Measurements from ENCODE around the gene WNT3A. TPM values are rescaled to one million over a fixed set of nuclear protein-coding genes. Genes with fewer than 3 reads are reported as not detected.
A peak's percentile ranks its signal among the peaks of the same experiment; 100 is the strongest.

The WNT3A gene
- total and polyA plus RNA-seq, 9 of the 15 experiments (the other 6 are each of a cell fraction or from before 2014, with no cell fraction given) = not detected

- no peak for TF ChIP-seq SLC30A9 (CRISPR knock-in tag; IDR thresholded peaks at IDR 0.05)
- TF ChIP-seq ETS1 (conservative IDR thresholded peaks at IDR 0.05; ENCODE audit: control insufficient read depth, low read depth, low read length) = peak; percentile 61; the same call in 1 of the 2 replicates
- peak; percentile 80 for TF ChIP-seq PHF8 (IDR thresholded peaks at IDR 0.05; ENCODE audit: borderline replicate concordance, low read length)
- no peak for TF ChIP-seq ZC3H4 (CRISPR knock-in tag; IDR thresholded peaks at IDR 0.05; ENCODE audit: borderline replicate concordance)
- no peak for TF ChIP-seq ZNF407 (IDR thresholded peaks at IDR 0.05; ENCODE audit: low read depth)
- TF ChIP-seq ZBTB1 (CRISPR knock-in tag; IDR thresholded peaks at IDR 0.05; ENCODE audit: borderline replicate concordance, low read depth) = peak; percentile 67; the same call in 1 of the 2 replicates
- TF ChIP-seq EGR1 (conservative IDR thresholded peaks at IDR 0.05) = peak; percentile 93
- no peak for TF ChIP-seq ZNF23 (CRISPR knock-in tag; IDR thresholded peaks at IDR 0.05)
- TF ChIP-seq SIX5 (IDR thresholded peaks at IDR 0.05; ENCODE audit: borderline replicate concordance in 1 of 2, insufficient read depth in 1 of 2, low read depth in 1 of 2, low read length in 2 of 2) = peak in 1 of 2 experiments; percentile 31; a peak in 1 of 4 replicates
- no peak for TF ChIP-seq CBX8 (IDR thresholded peaks at IDR 0.05; ENCODE audit: borderline replicate concordance, extremely low read depth, low read depth, low read length, poor library complexity, severe bottlenecking)
- peak; percentile 71 for TF ChIP-seq PCBP1 (IDR thresholded peaks at IDR 0.05; ENCODE audit: low read depth, low read length, poor library complexity, severe bottlenecking)
- 0 out of 2 replicates have a peak, but pooled peaks have one; percentile 71 for TF ChIP-seq THAP7 (CRISPR knock-in tag; IDR thresholded peaks at IDR 0.05)
- TF ChIP-seq ZNF395 (CRISPR knock-in tag; IDR thresholded peaks at IDR 0.05) = no peak; the same call in 1 of the 2 replicates
- no peak for TF ChIP-seq KLF16 (IDR thresholded peaks at IDR 0.05)
These were observed 96.2 kb downstream of the WNT3A start, which contains the start of gene C1orf35 (continued) for GRCh38 chr1:228102791-228103620.
